ENCODE measurements around the gene MAN2A2. TPM values are rescaled to one million over a fixed set of nuclear protein-coding genes. Genes with fewer than 3 reads are reported as not detected.

MAN2A2 gene
- total RNA-seq, 1 donor from 2014 or later: 90.4 TPM

DNA sequence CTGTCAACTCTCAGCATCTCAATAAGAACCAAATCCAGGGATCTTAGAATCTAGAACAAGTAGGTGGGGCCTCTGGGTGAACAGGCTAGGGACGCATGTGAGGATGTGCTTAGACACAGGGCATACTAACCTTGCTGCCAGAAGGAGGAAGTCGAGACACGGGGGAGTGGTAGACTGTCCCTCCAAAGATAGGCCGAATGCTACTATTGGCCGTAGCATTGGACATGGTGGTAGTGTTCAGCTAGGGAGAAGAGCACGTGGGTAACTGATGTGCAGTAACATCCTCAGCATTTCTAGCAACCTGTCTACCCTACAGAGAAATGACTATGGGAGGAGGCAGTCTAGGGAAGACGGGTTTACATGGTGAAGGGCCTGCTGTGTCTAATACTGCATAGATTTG, 67.2 kb downstream of the MAN2A2 start:
- DNase-seq (ENCODE audit: low spot score in 2 of 2): no peak
- no peak overlapping the region for H3K27ac ChIP-seq
- H3K4me1 ChIP-seq: no peaks in the 10 kb centered on the region
- intact Hi-C loops (cut with DNase I): no loop called here
- H3K9me3 ChIP-seq: no peaks in the 10 kb centered on the region
- peaks cover 9 to 20% of the 10 kb centered on the region in 2 donors for H3K36me3 ChIP-seq
- H3K27me3 ChIP-seq: no peaks in the 10 kb centered on the region
- TF ChIP-seq, protein P1, sequence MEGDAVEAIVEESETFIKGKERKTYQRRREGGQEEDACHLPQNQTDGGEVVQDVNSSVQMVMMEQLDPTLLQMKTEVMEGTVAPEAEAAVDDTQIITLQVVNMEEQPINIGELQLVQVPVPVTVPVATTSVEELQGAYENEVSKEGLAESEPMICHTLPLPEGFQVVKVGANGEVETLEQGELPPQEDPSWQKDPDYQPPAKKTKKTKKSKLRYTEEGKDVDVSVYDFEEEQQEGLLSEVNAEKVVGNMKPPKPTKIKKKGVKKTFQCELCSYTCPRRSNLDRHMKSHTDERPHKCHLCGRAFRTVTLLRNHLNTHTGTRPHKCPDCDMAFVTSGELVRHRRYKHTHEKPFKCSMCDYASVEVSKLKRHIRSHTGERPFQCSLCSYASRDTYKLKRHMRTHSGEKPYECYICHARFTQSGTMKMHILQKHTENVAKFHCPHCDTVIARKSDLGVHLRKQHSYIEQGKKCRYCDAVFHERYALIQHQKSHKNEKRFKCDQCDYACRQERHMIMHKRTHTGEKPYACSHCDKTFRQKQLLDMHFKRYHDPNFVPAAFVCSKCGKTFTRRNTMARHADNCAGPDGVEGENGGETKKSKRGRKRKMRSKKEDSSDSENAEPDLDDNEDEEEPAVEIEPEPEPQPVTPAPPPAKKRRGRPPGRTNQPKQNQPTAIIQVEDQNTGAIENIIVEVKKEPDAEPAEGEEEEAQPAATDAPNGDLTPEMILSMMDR (IDR thresholded peaks at IDR 0.05): no peak
- no peak overlapping the region for H3K4me3 ChIP-seq

DNA sequence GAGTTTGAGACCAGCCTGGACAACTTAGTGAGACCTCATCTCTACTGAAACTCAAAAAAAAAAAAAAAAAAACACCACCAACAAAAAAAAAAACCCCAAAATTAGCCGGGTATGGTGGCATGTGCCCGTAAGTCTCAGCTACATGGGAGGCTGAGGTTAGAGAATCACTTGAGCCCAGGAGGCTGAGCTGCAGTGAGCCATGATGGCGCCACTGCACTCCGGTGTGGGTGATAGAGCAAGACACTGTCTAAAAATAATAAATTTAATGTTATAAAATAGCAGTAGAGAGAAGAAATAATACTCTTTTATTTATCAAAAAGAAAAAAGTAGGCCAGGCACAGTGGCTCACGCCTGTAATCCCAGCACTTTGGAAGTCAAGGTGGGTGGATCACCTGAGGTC, 69.0 kb downstream of the MAN2A2 start:
- DNase-seq (ENCODE audit: low spot score in 2 of 2): no peak
- Histone ChIP-seq H3K36me3 (peaks cover 8 to 9% of the 10 kb centered on the region in 2 donors), H3K9me3 (no peaks in the 10 kb centered on the region), H3K27ac (no peak overlapping the region), H3K27me3 (no peaks in the 10 kb centered on the region), H3K4me1 (no peaks in the 10 kb centered on the region), H3K4me3 (no peak overlapping the region)
- intact Hi-C loops (cut with DNase I): no loop called here
- TF ChIP-seq, protein P1 (IDR thresholded peaks at IDR 0.05): no peak

Other genes starting within 250 kb of the MAN2A2 start
- gene BLM, start 186.0 kb upstream of the MAN2A2 start, total RNA-seq: 0.11 TPM
- gene FURIN, start 34.7 kb upstream of the MAN2A2 start, total RNA-seq: 86.3 TPM
- 65.1 TPM for gene FES, start 18.8 kb upstream of the MAN2A2 start, total RNA-seq
- gene HDDC3, start 29.2 kb downstream of the MAN2A2 start, total RNA-seq: 29.4 TPM
- gene UNC45A, start 32.0 kb downstream of the MAN2A2 start, total RNA-seq: 73.5 TPM
- 10.0 TPM for gene RCCD1, start 51.6 kb downstream of the MAN2A2 start, total RNA-seq
- 29.1 TPM for gene PRC1, start 91.2 kb downstream of the MAN2A2 start, total RNA-seq
- gene VPS33B, start 119.3 kb downstream of the MAN2A2 start, total RNA-seq: 0.53 TPM
- gene SV2B, start 197.0 kb downstream of the MAN2A2 start, total RNA-seq: 0.11 TPM